NCI-H2196 (cell line): ENCODE data around the gene PPP2R2B.
"Not testable (repeated sequence)": the region's sequence is repeated elsewhere in the genome, so short reads cannot be mapped to it uniquely, and the experiment has no call there.

Experiments used
- DNase-seq: peaks from one replicate; lab custom pipeline; 2025; ENCODE audit not compliant: unreplicated experiment; lab: John Stamatoyannopoulos, UW

PPP2R2B gene

GRCh38 chr5:146748533-146748932 lies 130.0 kb downstream of the PPP2R2B start:
- DNase-seq: no peak

DNA sequence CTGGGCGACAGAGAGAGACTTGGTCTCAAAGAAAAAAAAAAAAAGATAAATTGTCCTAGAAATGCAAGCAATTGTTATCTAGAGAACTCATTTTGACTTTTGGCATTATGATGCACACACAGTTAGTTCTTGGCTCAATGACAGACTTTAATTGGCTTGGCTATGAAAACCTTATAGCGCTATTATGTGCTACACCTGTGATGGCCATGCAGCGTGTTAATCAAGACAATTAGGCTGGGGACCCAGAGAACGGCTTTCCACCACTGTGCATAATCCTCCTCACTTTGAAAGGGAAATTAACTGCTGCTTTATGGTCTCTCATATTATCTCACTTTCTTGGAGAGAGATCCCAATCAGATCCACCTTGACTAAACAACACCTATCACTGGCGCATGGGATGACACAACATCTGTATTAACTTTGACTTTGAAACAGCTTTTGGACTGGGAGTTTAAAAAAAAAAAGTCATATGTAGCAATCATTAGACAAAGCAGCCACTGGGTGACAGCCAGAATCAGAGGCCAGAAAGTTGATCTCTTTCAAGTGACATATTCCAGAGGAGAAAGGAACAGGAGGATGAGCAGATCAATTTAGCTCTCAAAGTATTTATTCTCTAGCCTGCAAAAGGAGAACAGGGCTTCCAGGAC lies 132.5 kb downstream of the PPP2R2B start:
- DNase-seq: peak; percentile 5

- DNase-seq: no peak
These were observed 134.3 kb downstream of the PPP2R2B start for GRCh38 chr5:146744068-146744745.

GRCh38 chr5:146734936-146735577 lies 143.5 kb downstream of the PPP2R2B start:
- no peak for DNase-seq

DNA sequence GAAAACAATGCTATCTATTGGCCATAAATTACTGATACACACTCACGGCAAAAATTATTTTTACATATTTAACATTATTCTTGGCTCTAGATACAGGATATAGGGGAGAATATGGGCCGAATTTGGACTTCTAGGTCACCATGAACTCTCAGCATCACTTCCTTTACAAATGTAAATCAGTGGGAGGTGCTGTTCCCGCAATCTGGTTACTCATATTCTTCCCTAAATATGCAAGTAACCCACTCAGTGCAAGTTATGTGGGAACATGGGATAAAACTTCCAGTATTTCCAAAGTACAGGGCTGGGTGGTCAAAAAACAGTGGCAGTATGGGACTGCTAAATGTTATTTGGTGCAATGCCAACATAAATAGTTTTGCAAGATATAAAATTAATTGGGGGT lies 145.6 kb downstream of the PPP2R2B start:
- DNase-seq: no peak

- no peak for DNase-seq
These were observed 146.5 kb downstream of the PPP2R2B start for GRCh38 chr5:146731909-146732659.

DNA sequence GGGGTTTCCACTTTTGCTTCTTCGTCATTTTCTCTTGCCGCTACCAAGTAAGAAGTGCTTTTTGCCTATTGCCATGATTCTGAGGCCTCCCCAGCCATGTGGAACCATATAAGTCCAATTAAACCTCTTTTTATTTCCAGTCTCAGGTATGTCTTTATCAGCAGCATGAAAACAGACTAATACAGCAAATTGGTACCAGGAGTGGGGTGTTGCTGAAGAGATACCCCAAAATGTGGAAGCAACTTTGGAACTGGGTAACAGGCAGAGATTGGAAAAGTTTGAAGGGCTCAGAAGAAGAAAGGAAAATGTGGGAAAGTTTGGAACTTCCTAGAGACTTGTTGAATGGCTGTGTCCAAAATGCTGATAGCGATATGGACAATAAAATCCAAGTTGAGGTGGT lies 149.8 kb downstream of the PPP2R2B start:
- DNase-seq: not testable (repeated sequence)

GRCh38 chr5:146726891-146727290 lies 151.7 kb downstream of the PPP2R2B start:
- no peak for DNase-seq

DNA sequence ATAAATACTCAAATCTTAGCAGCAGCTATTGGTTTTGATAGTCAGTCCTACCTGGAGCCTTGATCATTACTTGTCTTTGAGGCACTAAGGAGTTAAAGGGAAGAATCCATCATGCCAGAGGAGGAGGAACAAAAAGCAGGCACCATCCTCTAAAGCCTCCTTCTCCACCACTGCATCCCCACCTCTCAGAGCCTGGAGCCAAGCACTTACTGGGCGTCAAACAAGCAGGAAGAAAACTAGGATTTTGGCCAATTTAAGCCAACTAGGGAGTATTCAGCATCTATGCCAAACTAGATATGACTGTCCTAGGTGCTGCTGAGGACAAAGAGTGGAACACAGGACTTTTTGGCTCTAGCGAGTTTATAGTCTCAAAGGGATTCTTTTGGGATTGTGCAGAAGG lies 152.5 kb downstream of the PPP2R2B start:
- peak; percentile 4 for DNase-seq

DNA sequence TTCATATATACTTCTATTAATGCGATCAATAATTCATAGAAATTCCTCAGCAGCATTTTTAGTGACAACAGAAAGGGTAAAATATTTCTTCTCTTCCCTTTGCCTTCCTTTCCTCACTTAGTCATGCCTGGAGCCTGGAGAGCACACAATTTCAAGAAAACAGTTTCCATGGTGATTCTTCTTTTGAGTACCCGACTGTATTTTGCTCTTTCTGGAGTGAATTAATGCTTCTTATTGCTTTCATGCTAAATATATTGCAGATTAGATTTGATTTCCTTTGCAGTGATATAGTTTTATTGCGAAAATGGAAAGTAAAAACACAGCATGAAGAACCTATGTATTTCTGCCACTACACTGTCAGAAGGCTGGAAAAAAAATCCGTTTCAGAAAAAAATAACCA lies 153.5 kb downstream of the PPP2R2B start:
- DNase-seq: no peak

DNA sequence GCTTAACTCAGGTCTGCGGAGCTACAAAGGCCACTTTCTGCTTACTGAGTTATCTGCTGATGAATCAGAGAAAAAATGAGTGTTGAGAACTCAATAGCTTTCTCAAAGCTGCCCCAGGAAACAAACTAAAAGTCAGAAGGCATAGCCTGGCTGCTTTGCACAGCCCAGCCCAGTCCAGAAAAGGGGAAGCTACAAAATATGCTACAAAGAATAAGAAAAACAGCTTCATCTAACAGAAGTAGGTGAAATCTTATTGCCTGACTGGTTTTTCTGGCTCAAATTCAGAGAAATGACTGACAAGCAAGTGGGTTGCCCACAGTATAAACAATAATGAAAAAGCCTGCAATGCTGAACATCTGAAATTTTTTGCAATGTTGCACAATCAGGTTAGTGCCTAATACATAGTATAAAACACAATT lies 156.2 kb downstream of the PPP2R2B start:
- no peak for DNase-seq

GRCh38 chr5:146721073-146721815 lies 157.3 kb downstream of the PPP2R2B start:
- no peak for DNase-seq

DNA sequence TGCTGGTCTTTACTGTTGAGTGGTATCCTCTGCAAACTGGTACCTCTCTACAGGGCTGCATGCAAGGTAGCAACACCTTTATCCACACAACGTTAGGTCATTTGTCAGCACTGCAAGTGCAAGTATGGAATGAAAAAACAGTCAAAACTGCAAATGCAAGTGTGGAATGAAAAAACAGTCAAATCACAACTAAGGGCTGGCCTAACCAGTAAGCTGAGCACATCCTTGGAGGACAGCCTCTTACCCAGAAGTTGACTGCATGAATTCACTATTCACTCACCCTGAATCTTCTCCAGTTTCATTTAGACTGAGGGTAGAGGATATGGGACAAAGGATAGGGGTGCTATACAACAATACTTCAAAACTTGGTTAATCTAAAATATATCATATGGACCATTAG lies 158.4 kb downstream of the PPP2R2B start:
- no peak for DNase-seq

DNA sequence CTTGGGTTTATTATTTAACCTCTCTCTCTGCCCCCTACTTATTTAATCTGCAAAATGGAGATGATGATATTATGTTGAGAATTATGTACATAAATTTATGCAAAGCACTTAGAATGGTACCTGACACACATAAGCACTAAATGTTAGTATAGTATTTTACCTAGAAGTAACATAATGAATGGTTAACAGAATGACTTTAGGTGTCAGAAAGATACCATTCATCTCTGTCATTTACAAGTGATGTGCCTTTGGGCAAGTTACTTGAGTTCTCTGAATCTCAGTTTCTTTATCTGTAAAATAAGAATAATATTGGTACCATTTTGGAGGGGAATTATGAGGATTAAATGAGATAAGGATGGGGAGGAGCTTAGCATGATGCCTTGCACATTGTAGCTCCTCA lies 159.4 kb downstream of the PPP2R2B start:
- no peak for DNase-seq

GRCh38 chr5:146718609-146719008 lies 159.9 kb downstream of the PPP2R2B start:
- DNase-seq: no peak

- DNase-seq: no peak
These were observed 160.6 kb downstream of the PPP2R2B start for GRCh38 chr5:146717951-146718350.

- no peak for DNase-seq
These were observed 161.9 kb downstream of the PPP2R2B start for GRCh38 chr5:146716636-146717035.

- DNase-seq: no peak
These were observed 168.2 kb downstream of the PPP2R2B start for GRCh38 chr5:146710348-146710747.

DNA sequence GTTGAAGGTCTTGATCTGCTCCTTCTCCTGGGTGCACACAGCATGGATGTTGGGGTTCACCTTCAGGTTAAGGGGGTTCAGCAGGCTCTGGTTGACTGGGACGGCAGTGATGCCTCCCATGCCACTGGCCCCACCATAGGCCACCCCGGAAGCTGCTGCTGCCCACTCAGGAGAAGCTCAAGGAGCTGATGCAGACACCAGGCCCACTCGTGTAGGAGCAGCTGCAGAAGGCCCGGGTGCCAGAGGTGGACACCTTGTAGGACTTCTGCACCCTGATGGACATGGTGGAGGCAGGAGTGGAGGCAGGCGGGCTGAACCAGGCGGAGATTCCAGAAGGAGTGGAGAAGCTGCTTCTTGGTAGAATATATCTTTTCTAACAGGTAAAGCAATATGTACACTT lies 171.2 kb downstream of the PPP2R2B start:
- no peak for DNase-seq

GRCh38 chr5:146706321-146706972 lies 172.1 kb downstream of the PPP2R2B start:
- DNase-seq: no peak
